Measurements from ENCODE around the gene KRTAP2-4. TPM values are rescaled to one million over a fixed set of nuclear protein-coding genes. Genes with fewer than 3 reads are reported as not detected.
A peak's percentile ranks its signal among the peaks of the same experiment; 100 is the strongest.
"Not testable (repeated sequence)": the region's sequence is repeated elsewhere in the genome, so short reads cannot be mapped to it uniquely, and the experiment has no call there.

The KRTAP2-4 gene
- total and polyA plus RNA-seq, 5 donors from 2014 or later = not detected

DNA sequence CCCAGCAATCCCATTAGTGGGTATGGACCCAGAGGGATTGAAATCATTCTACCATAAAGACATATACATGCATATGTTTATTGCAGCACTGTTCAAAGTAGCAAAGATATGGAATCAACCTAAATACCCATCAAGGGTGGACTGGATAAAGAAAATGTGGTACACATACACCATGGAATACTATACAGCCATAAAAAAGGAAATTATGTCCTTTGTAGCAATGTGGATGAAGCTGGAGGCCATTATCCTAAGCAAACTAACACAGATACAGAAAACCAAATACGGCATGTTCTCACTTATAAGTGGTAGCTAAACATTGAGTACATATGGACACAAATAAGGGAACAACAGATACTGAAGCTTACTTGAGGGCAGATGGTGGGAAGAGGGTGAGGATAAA lies 8.1 kb downstream of the KRTAP2-4 start:
- Mint-ChIP-seq H3K36me3 (no peaks in the 10 kb centered on the region), H3K27me3 (peaks cover 40% of the 10 kb centered on the region), H3K9me3 (peaks cover 0 to 7% (median 2%) of the 10 kb centered on the region in 7 donors), H3K27ac (no peak overlapping the region), H3K4me1 (no peaks in the 10 kb centered on the region), H3K4me3 (no peak overlapping the region)
- peaks cover 21% of the 10 kb centered on the region for H3K27me3 ChIP-seq (ENCODE audit: control insufficient read depth, insufficient read depth, low read length)
- H3K4me1 ChIP-seq (ENCODE audit: control insufficient read depth, insufficient read depth, low read length, poor library complexity, severe bottlenecking) = no peaks in the 10 kb centered on the region
- H3K27ac ChIP-seq (ENCODE audit: insufficient read depth, low read length, poor library complexity, severe bottlenecking) = no peak overlapping the region
- peaks cover 0 to 3% of the 10 kb centered on the region in 2 experiments for H3K9me3 ChIP-seq (ENCODE audit: control insufficient read depth in 2 of 2, low read length in 2 of 2)
- DNase-seq = no peak
- no peak overlapping the region for H3K4me3 ChIP-seq (ENCODE audit: low read depth, low read length)
- no peak for ATAC-seq (ENCODE audit: low read depth in 2 of 2)
- H3K36me3 ChIP-seq (ENCODE audit: control insufficient read depth, insufficient read depth, low read length) = no peaks in the 10 kb centered on the region

DNA sequence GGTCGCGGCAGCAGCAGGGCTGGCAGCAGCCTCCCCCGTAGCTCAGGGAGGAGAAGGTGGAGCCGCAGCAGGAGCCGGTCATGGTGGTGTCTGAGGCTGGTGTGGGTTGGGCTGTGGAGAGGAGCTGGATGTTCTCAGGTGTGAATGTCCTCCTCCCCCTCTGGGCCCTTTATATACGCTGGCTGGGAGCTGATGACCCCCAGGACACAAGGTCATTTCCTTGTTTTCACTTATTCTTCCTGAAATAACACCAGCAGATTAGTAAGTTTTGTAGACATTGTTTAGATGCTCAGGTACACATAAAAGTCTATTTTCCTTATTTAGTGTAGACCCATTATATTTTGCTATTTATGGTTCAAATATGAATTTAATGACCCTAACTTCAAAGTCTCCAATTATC lies 10.5 kb downstream of the KRTAP2-4 start, which contains the start of gene KRTAP2-2:
KRTAP2-2 (minus strand) TSS at position 101 of the 400 bp plus-strand sequence; CDS start at position 82, 19 bp downstream.
- H3K36me3 Mint-ChIP-seq; ATAC-seq (ENCODE audit: low read depth in 2 of 2); H3K27ac ChIP-seq (ENCODE audit: insufficient read depth, low read length, poor library complexity, severe bottlenecking); H3K4me1 ChIP-seq (ENCODE audit: control insufficient read depth, insufficient read depth, low read length, poor library complexity, severe bottlenecking); H3K4me3 Mint-ChIP-seq; DNase-seq; H3K9me3 ChIP-seq (ENCODE audit: control insufficient read depth in 2 of 2, low read length in 2 of 2); H3K4me1 Mint-ChIP-seq; H3K9me3 Mint-ChIP-seq; H3K4me3 ChIP-seq (ENCODE audit: low read depth, low read length); H3K36me3 ChIP-seq (ENCODE audit: control insufficient read depth, insufficient read depth, low read length); H3K27me3 ChIP-seq (ENCODE audit: control insufficient read depth, insufficient read depth, low read length): not testable (repeated sequence)
- H3K27ac Mint-ChIP-seq = peak within 1 kb of the TSS in 1 of 3 donors; percentile 60
- peaks cover 35% of the 10 kb centered on the region for H3K27me3 Mint-ChIP-seq

DNA sequence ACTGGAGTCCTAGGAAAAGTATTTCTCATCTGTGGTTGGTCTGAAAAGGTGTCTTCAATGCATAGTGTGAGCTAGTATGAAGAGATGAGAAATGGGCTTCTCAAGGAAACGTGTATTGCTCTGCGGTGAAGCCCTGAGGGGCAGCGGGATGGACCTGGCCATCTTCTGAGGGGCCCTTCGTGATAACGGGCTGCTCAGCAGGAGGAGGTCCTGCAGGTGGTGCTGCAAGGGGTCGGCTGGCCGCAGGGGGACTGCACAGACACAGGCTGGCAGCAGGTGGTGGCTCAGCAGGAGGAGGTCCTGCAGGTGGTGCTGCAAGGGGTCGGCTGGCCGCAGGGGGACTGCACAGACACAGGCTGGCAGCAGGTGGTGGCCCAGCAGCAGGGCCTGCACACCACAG lies 11.1 kb downstream of the KRTAP2-4 start:
- not testable (repeated sequence) for H3K9me3 ChIP-seq (ENCODE audit: control insufficient read depth in 2 of 2, low read length in 2 of 2); H3K4me3 Mint-ChIP-seq; H3K9me3 Mint-ChIP-seq; H3K4me3 ChIP-seq (ENCODE audit: low read depth, low read length); H3K27ac Mint-ChIP-seq; H3K4me1 Mint-ChIP-seq; ATAC-seq (ENCODE audit: low read depth in 2 of 2); H3K4me1 ChIP-seq (ENCODE audit: control insufficient read depth, insufficient read depth, low read length, poor library complexity, severe bottlenecking); H3K27ac ChIP-seq (ENCODE audit: insufficient read depth, low read length, poor library complexity, severe bottlenecking); DNase-seq; H3K36me3 Mint-ChIP-seq; H3K27me3 ChIP-seq (ENCODE audit: control insufficient read depth, insufficient read depth, low read length); H3K36me3 ChIP-seq (ENCODE audit: control insufficient read depth, insufficient read depth, low read length)
- peaks cover 32% of the 10 kb centered on the region for H3K27me3 Mint-ChIP-seq

DNA sequence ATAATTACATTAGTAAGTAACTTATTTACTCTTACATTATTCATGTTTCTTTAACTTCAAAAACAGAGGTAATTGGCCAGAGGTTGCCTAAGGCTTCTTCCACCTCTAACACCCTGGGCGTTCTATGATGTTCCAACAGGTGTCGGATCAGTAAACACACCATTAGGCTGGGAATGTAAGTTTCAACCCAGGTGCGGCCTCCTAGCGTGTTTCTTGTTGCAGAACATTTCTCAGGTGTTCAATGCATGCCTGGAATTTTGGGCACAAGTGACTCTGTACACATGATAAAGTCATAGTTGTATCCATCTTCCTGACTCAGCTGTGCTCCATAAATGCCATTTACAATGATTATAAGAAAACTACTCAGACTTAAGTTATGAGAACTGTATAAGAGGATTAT lies 11.7 kb downstream of the KRTAP2-4 start:
- Mint-ChIP-seq H3K4me1 (no peaks in the 10 kb centered on the region), H3K27ac (no peak overlapping the region)

DNA sequence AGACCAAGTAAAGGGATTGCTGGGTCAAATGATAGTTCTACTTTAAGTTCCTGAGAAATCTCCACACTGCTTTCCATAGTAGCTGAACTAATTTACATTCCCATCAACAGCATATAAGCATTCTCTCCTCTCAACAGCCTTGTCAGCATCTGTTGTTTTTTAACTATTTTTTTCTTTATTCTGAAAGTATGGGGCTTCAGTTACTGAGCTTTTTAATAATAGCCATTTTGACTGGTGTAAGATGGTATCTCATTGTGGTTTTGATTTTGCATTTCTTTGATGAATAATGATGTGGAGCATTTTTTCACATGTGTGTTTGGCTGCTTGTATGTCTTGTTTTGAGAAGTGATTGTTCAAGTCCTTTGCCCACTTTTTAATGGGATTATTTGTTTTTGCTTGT lies 13.1 kb downstream of the KRTAP2-4 start:
- no peak overlapping the region for H3K4me3 Mint-ChIP-seq
- H3K9me3 Mint-ChIP-seq = peaks cover 0 to 5% (median under 1%) of the 10 kb centered on the region in 7 donors
- peaks cover 27% of the 10 kb centered on the region for H3K27me3 Mint-ChIP-seq
- peaks cover 0 to 2% of the 10 kb centered on the region in 2 experiments for H3K9me3 ChIP-seq (ENCODE audit: control insufficient read depth in 2 of 2, low read length in 2 of 2)
- ATAC-seq (ENCODE audit: low read depth in 2 of 2) = no peak
- no peaks in the 10 kb centered on the region for H3K36me3 Mint-ChIP-seq
- H3K36me3 ChIP-seq (ENCODE audit: control insufficient read depth, insufficient read depth, low read length) = no peaks in the 10 kb centered on the region
- H3K4me1 Mint-ChIP-seq = no peaks in the 10 kb centered on the region
- DNase-seq = no peak
- peaks cover 8% of the 10 kb centered on the region for H3K27me3 ChIP-seq (ENCODE audit: control insufficient read depth, insufficient read depth, low read length)
- H3K4me1 ChIP-seq (ENCODE audit: control insufficient read depth, insufficient read depth, low read length, poor library complexity, severe bottlenecking) = no peaks in the 10 kb centered on the region
- no peak overlapping the region for H3K27ac Mint-ChIP-seq
- H3K27ac ChIP-seq (ENCODE audit: insufficient read depth, low read length, poor library complexity, severe bottlenecking) = no peak overlapping the region
- no peak overlapping the region for H3K4me3 ChIP-seq (ENCODE audit: low read depth, low read length)

More for the DNA sequence above, 11.7 kb downstream of the KRTAP2-4 start:
- Histone ChIP-seq H3K4me1 (ENCODE audit: control insufficient read depth, insufficient read depth, low read length, poor library complexity, severe bottlenecking) (no peaks in the 10 kb centered on the region), H3K9me3 (ENCODE audit: control insufficient read depth in 2 of 2, low read length in 2 of 2) (peaks cover 0 to 3% of the 10 kb centered on the region in 2 experiments), H3K4me3 (ENCODE audit: low read depth, low read length) (no peak overlapping the region), H3K27me3 (ENCODE audit: control insufficient read depth, insufficient read depth, low read length) (peaks cover 6% of the 10 kb centered on the region), H3K36me3 (ENCODE audit: control insufficient read depth, insufficient read depth, low read length) (no peaks in the 10 kb centered on the region), H3K27ac (ENCODE audit: insufficient read depth, low read length, poor library complexity, severe bottlenecking) (no peak overlapping the region)
- Mint-ChIP-seq H3K4me3 (no peak overlapping the region), H3K27me3 (peaks cover 26% of the 10 kb centered on the region), H3K9me3 (peaks cover 0 to 7% (median 2%) of the 10 kb centered on the region in 7 donors), H3K36me3 (no peaks in the 10 kb centered on the region)
- ATAC-seq (ENCODE audit: low read depth in 2 of 2) (no peak), DNase-seq (no peak)

DNA sequence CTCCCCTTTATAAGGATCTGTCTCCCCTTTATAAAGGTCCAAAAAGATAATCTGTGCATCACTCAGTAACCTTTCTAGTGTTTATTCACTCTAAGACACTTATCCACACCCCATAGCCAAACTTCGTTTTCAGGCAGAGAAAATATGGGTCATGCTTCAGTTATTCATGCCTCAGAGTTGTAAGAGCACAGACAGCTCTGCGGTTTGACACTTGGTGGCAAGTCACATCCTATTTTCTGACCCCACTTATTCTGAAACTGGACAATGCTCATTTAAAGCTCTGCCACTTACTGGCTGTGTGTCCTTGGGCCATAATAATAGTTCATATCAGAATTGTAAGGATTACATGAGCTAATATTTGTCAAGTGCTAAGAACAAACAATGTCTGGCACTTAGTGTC lies 16.6 kb downstream of the KRTAP2-4 start:
- DNase-seq = no peak
- Mint-ChIP-seq H3K36me3 (no peaks in the 10 kb centered on the region), H3K27me3 (peaks cover 32% of the 10 kb centered on the region), H3K4me1 (no peaks in the 10 kb centered on the region), H3K4me3 (no peak overlapping the region), H3K27ac (no peak overlapping the region), H3K9me3 (peaks cover 0 to 2% (median 0%) of the 10 kb centered on the region in 7 donors)
- H3K4me1 ChIP-seq (ENCODE audit: control insufficient read depth, insufficient read depth, low read length, poor library complexity, severe bottlenecking) = no peaks in the 10 kb centered on the region
- H3K9me3 ChIP-seq (ENCODE audit: control insufficient read depth in 2 of 2, low read length in 2 of 2) = no peaks in the 10 kb centered on the region
- no peak overlapping the region for H3K4me3 ChIP-seq (ENCODE audit: low read depth, low read length)
- H3K27me3 ChIP-seq (ENCODE audit: control insufficient read depth, insufficient read depth, low read length) = peaks cover 6% of the 10 kb centered on the region
- ATAC-seq (ENCODE audit: low read depth in 2 of 2) = no peak
- H3K36me3 ChIP-seq (ENCODE audit: control insufficient read depth, insufficient read depth, low read length) = no peaks in the 10 kb centered on the region
- H3K27ac ChIP-seq (ENCODE audit: insufficient read depth, low read length, poor library complexity, severe bottlenecking) = no peak overlapping the region

DNA sequence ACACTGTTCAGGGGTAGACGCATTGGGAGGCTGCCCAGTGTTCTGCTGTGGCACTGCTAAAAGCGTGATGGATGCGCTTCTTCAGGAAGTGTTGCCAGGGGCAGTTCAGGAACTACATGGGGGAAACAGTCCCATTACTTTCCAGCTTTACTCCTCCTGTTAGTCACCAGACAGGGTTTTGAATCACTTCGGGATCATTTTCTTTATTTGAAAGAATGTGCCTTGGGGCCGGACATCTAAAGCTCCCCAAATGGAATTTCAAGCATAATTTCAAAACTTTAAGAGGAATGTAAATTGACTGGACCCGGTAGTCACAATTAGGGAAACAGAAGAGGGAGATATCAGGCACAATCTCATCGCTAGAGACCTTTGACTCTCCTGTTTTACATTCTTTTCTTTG lies 17.2 kb downstream of the KRTAP2-4 start:
- peaks cover 37% of the 10 kb centered on the region for H3K27me3 Mint-ChIP-seq
- H3K4me1 Mint-ChIP-seq = no peaks in the 10 kb centered on the region

DNA sequence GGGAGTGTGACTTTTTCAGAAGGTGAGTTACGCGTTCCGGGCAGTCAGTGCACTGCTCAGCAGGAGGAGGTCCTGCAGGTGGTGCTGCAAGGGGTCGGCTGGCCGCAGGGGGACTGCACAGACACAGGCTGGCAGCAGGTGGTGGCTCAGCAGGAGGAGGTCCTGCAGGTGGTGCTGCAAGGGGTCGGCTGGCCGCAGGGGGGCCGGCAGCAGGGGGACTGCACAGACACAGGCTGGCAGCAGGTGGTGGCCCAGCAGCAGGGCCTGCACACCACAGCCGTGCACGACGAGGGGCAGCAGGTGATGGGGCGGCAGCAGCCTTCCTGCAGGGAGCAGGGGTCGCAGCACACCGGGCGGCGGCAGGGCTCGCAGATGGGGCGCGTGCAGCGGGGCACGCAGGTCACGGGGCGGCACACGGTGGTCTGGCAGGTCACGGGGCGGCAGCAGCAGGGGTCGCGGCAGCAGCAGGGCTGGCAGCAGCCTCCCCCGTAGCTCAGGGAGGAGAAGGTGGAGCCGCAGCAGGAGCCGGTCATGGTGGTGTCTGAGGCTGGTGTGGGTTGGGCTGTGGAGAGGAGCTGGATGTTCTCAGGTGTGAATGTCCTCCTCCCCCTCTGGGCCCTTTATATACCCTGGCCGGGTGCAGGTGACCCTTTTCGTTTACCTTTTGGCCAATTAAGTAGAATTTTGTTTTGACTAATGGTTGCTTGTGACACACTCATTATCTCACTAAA lies 18.8 kb downstream of the KRTAP2-4 start, which contains the start of gene KRTAP2-1:
KRTAP2-1 (minus strand) TSS at position 582 of the 731 bp plus-strand sequence; CDS start at position 533, 49 bp downstream.
- not testable (repeated sequence) for H3K36me3 ChIP-seq (ENCODE audit: control insufficient read depth, insufficient read depth, low read length); DNase-seq; H3K27ac Mint-ChIP-seq; H3K4me3 ChIP-seq (ENCODE audit: low read depth, low read length); H3K4me3 Mint-ChIP-seq; ATAC-seq (ENCODE audit: low read depth in 2 of 2); H3K27ac ChIP-seq (ENCODE audit: insufficient read depth, low read length, poor library complexity, severe bottlenecking); H3K9me3 ChIP-seq (ENCODE audit: control insufficient read depth in 2 of 2, low read length in 2 of 2); H3K36me3 Mint-ChIP-seq; H3K4me1 ChIP-seq (ENCODE audit: control insufficient read depth, insufficient read depth, low read length, poor library complexity, severe bottlenecking); H3K9me3 Mint-ChIP-seq; H3K4me1 Mint-ChIP-seq
- peaks cover 45% of the 10 kb centered on the region for H3K27me3 Mint-ChIP-seq
- H3K27me3 ChIP-seq (ENCODE audit: control insufficient read depth, insufficient read depth, low read length) = peaks cover 11% of the 10 kb centered on the region

More for the DNA sequence above, 17.2 kb downstream of the KRTAP2-4 start:
- H3K27ac ChIP-seq (ENCODE audit: insufficient read depth, low read length, poor library complexity, severe bottlenecking) = no peak overlapping the region
- no peak for ATAC-seq (ENCODE audit: low read depth in 2 of 2)
- DNase-seq = no peak
- H3K36me3 ChIP-seq (ENCODE audit: control insufficient read depth, insufficient read depth, low read length) = no peaks in the 10 kb centered on the region
- H3K9me3 ChIP-seq (ENCODE audit: control insufficient read depth in 2 of 2, low read length in 2 of 2) = peaks cover 0 to 5% of the 10 kb centered on the region in 2 experiments
- H3K9me3 Mint-ChIP-seq = peaks cover 0 to 4% (median 3%) of the 10 kb centered on the region in 7 donors
- no peak overlapping the region for H3K4me3 ChIP-seq (ENCODE audit: low read depth, low read length)
- no peak overlapping the region for H3K4me3 Mint-ChIP-seq
- no peak overlapping the region for H3K27ac Mint-ChIP-seq
- H3K27me3 ChIP-seq (ENCODE audit: control insufficient read depth, insufficient read depth, low read length) = peaks cover 9% of the 10 kb centered on the region
- no peaks in the 10 kb centered on the region for H3K36me3 Mint-ChIP-seq
- H3K4me1 ChIP-seq (ENCODE audit: control insufficient read depth, insufficient read depth, low read length, poor library complexity, severe bottlenecking) = no peaks in the 10 kb centered on the region
